ENCODE measurements around the gene TGM5.

DNA sequence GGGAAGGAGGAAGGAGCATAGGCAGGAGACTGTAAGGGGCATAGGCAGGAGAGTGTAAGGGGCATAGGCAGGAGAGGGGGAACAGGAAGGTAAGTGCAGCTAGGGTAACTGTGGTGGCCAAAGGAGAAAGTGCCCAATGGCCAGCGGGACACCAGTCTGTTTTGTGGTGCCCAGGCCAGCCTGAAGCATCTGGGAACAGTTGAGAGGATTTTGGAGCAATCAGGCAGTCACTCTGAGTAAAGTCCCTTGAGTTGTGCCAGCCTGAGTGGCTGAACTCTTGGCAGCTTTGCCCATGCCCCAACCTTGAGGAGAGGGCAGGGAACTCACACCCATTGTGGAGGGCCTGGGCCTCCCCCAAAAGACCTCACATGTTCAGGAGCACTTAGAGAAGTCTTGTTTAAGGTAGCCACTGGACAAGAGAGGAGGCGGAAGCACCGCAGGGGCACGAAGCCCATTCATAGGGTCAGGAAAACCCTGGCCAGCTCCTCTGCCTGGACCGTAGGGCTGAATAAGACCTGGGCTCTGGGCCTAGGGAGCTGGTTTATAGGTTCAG, 3.5 kb upstream of the TGM5 start:
- TF ChIP-seq, protein P1, sequence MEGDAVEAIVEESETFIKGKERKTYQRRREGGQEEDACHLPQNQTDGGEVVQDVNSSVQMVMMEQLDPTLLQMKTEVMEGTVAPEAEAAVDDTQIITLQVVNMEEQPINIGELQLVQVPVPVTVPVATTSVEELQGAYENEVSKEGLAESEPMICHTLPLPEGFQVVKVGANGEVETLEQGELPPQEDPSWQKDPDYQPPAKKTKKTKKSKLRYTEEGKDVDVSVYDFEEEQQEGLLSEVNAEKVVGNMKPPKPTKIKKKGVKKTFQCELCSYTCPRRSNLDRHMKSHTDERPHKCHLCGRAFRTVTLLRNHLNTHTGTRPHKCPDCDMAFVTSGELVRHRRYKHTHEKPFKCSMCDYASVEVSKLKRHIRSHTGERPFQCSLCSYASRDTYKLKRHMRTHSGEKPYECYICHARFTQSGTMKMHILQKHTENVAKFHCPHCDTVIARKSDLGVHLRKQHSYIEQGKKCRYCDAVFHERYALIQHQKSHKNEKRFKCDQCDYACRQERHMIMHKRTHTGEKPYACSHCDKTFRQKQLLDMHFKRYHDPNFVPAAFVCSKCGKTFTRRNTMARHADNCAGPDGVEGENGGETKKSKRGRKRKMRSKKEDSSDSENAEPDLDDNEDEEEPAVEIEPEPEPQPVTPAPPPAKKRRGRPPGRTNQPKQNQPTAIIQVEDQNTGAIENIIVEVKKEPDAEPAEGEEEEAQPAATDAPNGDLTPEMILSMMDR (IDR thresholded peaks at IDR 0.05) = no peak
- TF ChIP-seq POLR2A (IDR thresholded peaks at IDR 0.05) = no peak
